Endothelial cell of umbilical vein (primary cell): ENCODE data around the gene TSPEAR. TPM values are rescaled to one million over a fixed set of nuclear protein-coding genes. Genes with fewer than 3 reads are reported as not detected.

Source experiments
- BruUV-seq: library from RNA; stranded (reverse); fragments of 400-500 nt; replicated peaks from 2 replicates; lab custom pipeline; 2021; lab: Mats Ljungman, UMichigan
- CTCF ChIA-PET: fragments of 300-600, 350-600 bp; sonication (Branson Sonifier 250); formaldehyde crosslinking; loops from one replicate; lab custom pipeline; 2021; ENCODE audit warnings: antibody characterized with exemption, inconsistent platforms; lab: Charles Lee
- POLR2A ChIA-PET: fragments of 300-600, 350-600 bp; sonication (Branson Sonifier 250); formaldehyde crosslinking; loops from one replicate; lab custom pipeline; 2021; ENCODE audit warnings: antibody characterized with exemption, inconsistent platforms; lab: Charles Lee
- DNase-seq: peaks from one replicate; pipeline ENCODE4 v3.0.0-alpha.2; 2011; ENCODE audit warnings: low read depth, low spot score
- FAIRE-seq: peaks from 2 replicates; lab custom pipeline; 2011; peaks lifted over from hg19 to GRCh38; lab: Jason Lieb, UNC
- H2AFZ ChIP-seq: 2 replicates; pipeline ENCODE4 v1.6.0; 2012; ENCODE audit warnings: low read depth, low read length, control low read depth, inconsistent platforms
- H3K27ac ChIP-seq: 2 replicates; pipeline ENCODE4 v1.5.1; 2011; ENCODE audit warnings: low read depth, mild to moderate bottlenecking, control low read depth, low read length, moderate library complexity; ENCODE audit not compliant: insufficient read depth
- H3K27me3 ChIP-seq, 2 experiments: 2 replicates each; pipeline versions ENCODE4 v1.6.0 to v1.6.1; 2011; ENCODE audit warnings: low read length in 2 of 2, mixed read lengths in 1 of 2; ENCODE audit not compliant: control insufficient read depth in 2 of 2, insufficient read depth in 2 of 2
- H3K36me3 ChIP-seq, 2 experiments: 2 replicates in 1 of 2; 3 replicates in 1 of 2; pipeline ENCODE4 v1.5.1; 2011; ENCODE audit warnings: low read length in 2 of 2, mild to moderate bottlenecking in 1 of 2, moderate library complexity in 1 of 2; ENCODE audit not compliant: control insufficient read depth in 2 of 2, insufficient read depth in 2 of 2; ENCODE audit errors: extremely low read depth in 1 of 2
- H3K4me1 ChIP-seq: 3 replicates; pipeline ENCODE4 v1.5.1; 2011; ENCODE audit warnings: mild to moderate bottlenecking, low read length; ENCODE audit not compliant: control insufficient read depth, insufficient read depth; ENCODE audit errors: extremely low read depth
- H3K4me2 ChIP-seq: 2 replicates; pipeline ENCODE4 v1.6.1; 2011; ENCODE audit warnings: low read length, control low read depth, mixed read lengths; ENCODE audit not compliant: insufficient read depth
- H3K4me3 ChIP-seq, 3 experiments: fragments of 200-600 bp in 1 of 3; sonication (generic), shearing (Covaris generic) in 1 of 3; replicated peaks in 1 of 3; 2 replicates each; pipeline ENCODE4 v1.5.1; 2011 to 2016; ENCODE audit warnings: control low read depth in 3 of 3, low read length in 3 of 3, mild to moderate bottlenecking in 2 of 3, inconsistent platforms in 1 of 3, low read depth in 1 of 3, moderate library complexity in 1 of 3; ENCODE audit not compliant: insufficient read depth in 1 of 3
- H3K79me2 ChIP-seq: 2 replicates; pipeline ENCODE4 v1.6.0; 2012; ENCODE audit warnings: low read length, inconsistent platforms; ENCODE audit not compliant: control insufficient read depth, insufficient read depth
- H3K9ac ChIP-seq: replicated peaks from 2 replicates; pipeline ENCODE3; 2011; ENCODE audit warnings: low read length, control low read depth; ENCODE audit not compliant: insufficient read depth; ENCODE audit errors: extremely low read depth
- H3K9me1 ChIP-seq: replicated peaks from 3 replicates; pipeline ENCODE4 v1.6.0; 2011; ENCODE audit warnings: mild to moderate bottlenecking, low read length; ENCODE audit not compliant: control insufficient read depth, insufficient read depth; ENCODE audit errors: extremely low read depth
- H3K9me3 ChIP-seq: replicated peaks from 2 replicates; pipeline ENCODE4 v1.5.1; 2012; ENCODE audit warnings: low read length, inconsistent platforms; ENCODE audit not compliant: control insufficient read depth, insufficient read depth
- H4K20me1 ChIP-seq: replicated peaks from 2 replicates; pipeline ENCODE3; 2011; ENCODE audit warnings: mild to moderate bottlenecking, low read length; ENCODE audit not compliant: control insufficient read depth, insufficient read depth; ENCODE audit errors: extremely low read depth
- EZH2 ChIP-seq: IDR thresholded peaks from 2 replicates; pipeline ENCODE4 v1.6.1; 2012; ENCODE audit warnings: borderline replicate concordance, low read depth, mild to moderate bottlenecking, moderate library complexity, low read length, inconsistent platforms; ENCODE audit not compliant: severe bottlenecking
- FOS ChIP-seq: IDR thresholded peaks from 2 replicates; pipeline ENCODE4 v1.6.1; 2011; ENCODE audit warnings: mild to moderate bottlenecking, low read length, moderate library complexity, borderline replicate concordance; ENCODE audit not compliant: insufficient read depth
- GATA2 ChIP-seq: IDR thresholded peaks from 2 replicates; pipeline ENCODE4 v1.7.0; 2011; ENCODE audit warnings: low read depth, mild to moderate bottlenecking, moderate library complexity, mixed read lengths, low read length; ENCODE audit not compliant: insufficient read length, insufficient read depth
- JUN ChIP-seq: IDR thresholded peaks from 2 replicates; pipeline ENCODE4 v1.6.1; 2011; ENCODE audit warnings: borderline replicate concordance, low read depth; ENCODE audit not compliant: insufficient read length, insufficient read depth
- MYC ChIP-seq: IDR thresholded peaks from one replicate; pipeline ENCODE4 v1.6.1; 2011; ENCODE audit warnings: mild to moderate bottlenecking, low read depth, low read length
- POLR2A ChIP-seq: IDR thresholded peaks from 2 replicates; pipeline ENCODE4 v1.6.1; 2012; ENCODE audit warnings: low read depth, mild to moderate bottlenecking, control low read depth, low read length
- POLR2AphosphoS5 ChIP-seq: IDR thresholded peaks from 2 replicates; pipeline ENCODE4 v1.6.1; 2012; ENCODE audit warnings: low read depth, mild to moderate bottlenecking, control low read depth, low read length, moderate library complexity; ENCODE audit not compliant: insufficient read depth
- dilution Hi-C: fragments of 300-500 bp; cut with MboI; formaldehyde crosslinking; loops from one replicate; pipeline ENCODE4 v1.15.0; 2019; ENCODE audit warnings: low sequenced_read_pairs; ENCODE audit not compliant: extremely low pct_ligation_motif_present
- intact Hi-C: fragments of 100-400 bp; cut with micrococcal nuclease; formaldehyde crosslinking; loops from one replicate; pipeline ENCODE4 v1.10.0; 2022
- polyA plus RNA-seq, 4 experiments: library from polyadenylated mRNA; depleted of rRNA in 3 of 4; stranded (reverse) in 3 of 4; unstranded in 1 of 4; fragments of >200 nt; gene quantifications; 2 replicates each; pipeline versions ENCODE4 v1.2.1 to v1.2.3, GENCODE V29; 2011 to 2012; ENCODE audit warnings: missing spikeins in 1 of 4
- total RNA-seq: library from RNA; stranded (reverse); gene quantifications from 2 replicates; pipeline ENCODE4 v1.2.3, GENCODE V29; 2021
- TF ChIP-seq, protein P1 (sequence below): IDR thresholded peaks from 2 replicates; pipeline ENCODE4 v1.6.1; 2011; ENCODE audit not compliant: insufficient read depth, insufficient read length
- TF ChIP-seq, protein P2 (sequence below), 2 donors: IDR thresholded peaks; 1 replicate in 1 of 2; 2 replicates in 1 of 2; pipeline ENCODE4 v1.5.1; 2011; ENCODE audit warnings: low read length in 2 of 2, mild to moderate bottlenecking in 2 of 2, moderate library complexity in 2 of 2, control low read depth in 1 of 2, inconsistent platforms in 1 of 2, low read depth in 1 of 2; ENCODE audit not compliant: insufficient read depth in 1 of 2; ENCODE audit errors: extremely low read depth in 1 of 2

TSPEAR gene
- total and polyA plus RNA-seq, 2 donors (not counting 3 experiments of a cell fraction or from before 2014, with no cell fraction given) = 0.01 TPM; not detected in 1

- CTCF ChIA-PET = no interaction called here
- H3K4me2 ChIP-seq = no peak overlapping the region
- H3K79me2 ChIP-seq = no peaks in the 10 kb centered on the region
- no TSS peak for BruUV-seq
- no peaks in the 10 kb centered on the region for H3K36me3 ChIP-seq
- FAIRE-seq (no peak), DNase-seq (no peak)
- H3K9me1 ChIP-seq = no peaks in the 10 kb centered on the region
- H2AFZ ChIP-seq = no peak overlapping the region
- no peak overlapping the region for H3K9ac ChIP-seq
- H4K20me1 ChIP-seq = no peaks in the 10 kb centered on the region
- dilution Hi-C loops (no loop called here), intact Hi-C loops (loop anchor here (10.0 kb wide), 1 partner anchor 420 kb away; no protein-coding TSS in a partner anchor)
- H3K4me3 ChIP-seq = no peak overlapping the region
- no peak overlapping the region for H3K27ac ChIP-seq
- H3K4me1 ChIP-seq = no peaks in the 10 kb centered on the region
- POLR2A ChIA-PET = no interaction called here
- TF ChIP-seq EZH2 (no peak), POLR2AphosphoS5 (no peak), MYC (no peak), JUN (no peak), GATA2 (no peak), POLR2A (no peak), FOS (no peak)
- TF ChIP-seq, protein P1, sequence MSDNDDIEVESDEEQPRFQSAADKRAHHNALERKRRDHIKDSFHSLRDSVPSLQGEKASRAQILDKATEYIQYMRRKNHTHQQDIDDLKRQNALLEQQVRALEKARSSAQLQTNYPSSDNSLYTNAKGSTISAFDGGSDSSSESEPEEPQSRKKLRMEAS = no peak
- TF ChIP-seq, protein P2, sequence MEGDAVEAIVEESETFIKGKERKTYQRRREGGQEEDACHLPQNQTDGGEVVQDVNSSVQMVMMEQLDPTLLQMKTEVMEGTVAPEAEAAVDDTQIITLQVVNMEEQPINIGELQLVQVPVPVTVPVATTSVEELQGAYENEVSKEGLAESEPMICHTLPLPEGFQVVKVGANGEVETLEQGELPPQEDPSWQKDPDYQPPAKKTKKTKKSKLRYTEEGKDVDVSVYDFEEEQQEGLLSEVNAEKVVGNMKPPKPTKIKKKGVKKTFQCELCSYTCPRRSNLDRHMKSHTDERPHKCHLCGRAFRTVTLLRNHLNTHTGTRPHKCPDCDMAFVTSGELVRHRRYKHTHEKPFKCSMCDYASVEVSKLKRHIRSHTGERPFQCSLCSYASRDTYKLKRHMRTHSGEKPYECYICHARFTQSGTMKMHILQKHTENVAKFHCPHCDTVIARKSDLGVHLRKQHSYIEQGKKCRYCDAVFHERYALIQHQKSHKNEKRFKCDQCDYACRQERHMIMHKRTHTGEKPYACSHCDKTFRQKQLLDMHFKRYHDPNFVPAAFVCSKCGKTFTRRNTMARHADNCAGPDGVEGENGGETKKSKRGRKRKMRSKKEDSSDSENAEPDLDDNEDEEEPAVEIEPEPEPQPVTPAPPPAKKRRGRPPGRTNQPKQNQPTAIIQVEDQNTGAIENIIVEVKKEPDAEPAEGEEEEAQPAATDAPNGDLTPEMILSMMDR (IDR thresholded peaks at IDR 0.05; ENCODE audit: extremely low read depth in 1 of 2, insufficient read depth in 1 of 2, low read depth in 1 of 2, low read length in 2 of 2) = no peak
- H3K27me3 ChIP-seq = no peaks in the 10 kb centered on the region
- H3K9me3 ChIP-seq = no peaks in the 10 kb centered on the region
These were observed 196.5 kb downstream of the TSPEAR start for GRCh38 chr21:44514746-44515358.
